HepG2 (cell line): ENCODE results near the gene CARMIL1. TPM values are rescaled to one million over a fixed set of nuclear protein-coding genes. Genes with fewer than 3 reads are reported as not detected.

Source experiments
- ATAC-seq: fragments of 200-7000 bp; cut with Tn5 transposase; 3 replicates; pipeline ENCODE4 v1.9.1; 2020; ENCODE audit warnings: mild to moderate bottlenecking, moderate library complexity
- BruUV-seq: library from RNA; stranded (reverse); fragments of 400-500 nt; replicated peaks from 2 replicates; lab custom pipeline; 2021; lab: Mats Ljungman, UMichigan
- CTCF ChIA-PET: fragments of 300-600 bp; formaldehyde crosslinking; extraction: SDS; loops from one replicate; lab custom pipeline; 2021; ENCODE audit warnings: low total read pairs, inconsistent platforms, low intra/inter-chr PET ratio; lab: Yijun Ruan, JAX
- POLR2A ChIA-PET: fragments of 350-600 bp; sonication (Branson Sonifier 250); formaldehyde crosslinking; loops from one replicate; lab custom pipeline; 2020; ENCODE audit warnings: antibody characterized with exemption, inconsistent platforms; lab: Yijun Ruan, JAX
- DNase-seq: peaks from one replicate; pipeline ENCODE4 v3.0.0-alpha.2; 2015; ENCODE audit warnings: low spot score
- FAIRE-seq: peaks from 3 replicates; lab custom pipeline; 2011; peaks lifted over from hg19 to GRCh38; lab: Jason Lieb, UNC
- H2AFZ ChIP-seq: one replicate; pipeline ENCODE4 v1.6.1; 2011; ENCODE audit warnings: low read length, inconsistent platforms
- H3K27ac ChIP-seq: fragments of 300-600 bp; 3 replicates; pipeline ENCODE4 v1.8.0; 2011; ENCODE audit warnings: mixed run types, mild to moderate bottlenecking, mixed read lengths, low read length, inconsistent platforms; ENCODE audit not compliant: insufficient read depth; ENCODE audit errors: extremely low read length
- H3K27me3 ChIP-seq, 2 experiments: fragments of 200-600 bp in 1 of 2; 2 replicates in 1 of 2; 3 replicates in 1 of 2; pipeline versions ENCODE4 v1.6.0 to v1.8.0; 2011; ENCODE audit warnings: low read length in 2 of 2, mild to moderate bottlenecking in 2 of 2, moderate library complexity in 2 of 2, inconsistent platforms in 1 of 2; ENCODE audit not compliant: insufficient read depth in 2 of 2, control insufficient read depth in 1 of 2
- H3K36me3 ChIP-seq, 2 experiments: fragments of 200-600 bp in 1 of 2; replicated peaks in 1 of 2; 2 replicates in 1 of 2; 3 replicates in 1 of 2; pipeline versions ENCODE4 v1.5.1 to v1.8.0; 2011; ENCODE audit warnings: low read length in 2 of 2, inconsistent platforms in 1 of 2; ENCODE audit not compliant: insufficient read depth in 2 of 2, control insufficient read depth in 1 of 2
- H3K4me1 ChIP-seq: 2 replicates; pipeline ENCODE4 v1.5.1; 2012; ENCODE audit warnings: low read length, inconsistent platforms; ENCODE audit not compliant: insufficient read depth
- H3K4me2 ChIP-seq: 2 replicates; pipeline ENCODE4 v1.6.0; 2011; ENCODE audit warnings: low read depth, low read length, inconsistent platforms
- H3K4me3 ChIP-seq, 3 experiments: fragments of 200-600 bp in 1 of 3; sonication (generic), shearing (Covaris generic) in 1 of 3; replicated peaks in 1 of 3; 2 replicates each; pipeline ENCODE4 v1.5.1; 2011 to 2016; ENCODE audit warnings: low read length in 3 of 3, inconsistent platforms in 2 of 3, low read depth in 2 of 3, mild to moderate bottlenecking in 2 of 3, control low read depth in 1 of 3, mixed read lengths in 1 of 3; ENCODE audit not compliant: insufficient read depth in 1 of 3
- H3K79me2 ChIP-seq: one replicate; pipeline ENCODE4 v1.6.1; 2011; ENCODE audit warnings: low read length, inconsistent platforms; ENCODE audit not compliant: insufficient read depth
- H3K9ac ChIP-seq: 2 replicates; pipeline ENCODE4 v1.6.0; 2011; ENCODE audit warnings: mild to moderate bottlenecking, low read depth, low read length, inconsistent platforms; ENCODE audit not compliant: insufficient read depth
- H3K9me3 ChIP-seq: 2 replicates; pipeline ENCODE4 v1.5.1; 2012; ENCODE audit warnings: mild to moderate bottlenecking, low read length
- H4K20me1 ChIP-seq: 2 replicates; pipeline ENCODE4 v1.6.0; 2011; ENCODE audit warnings: inconsistent platforms, mild to moderate bottlenecking, low read length, moderate library complexity; ENCODE audit not compliant: insufficient read depth
- FOXO1 ChIP-seq: sonication (generic); formaldehyde crosslinking; IDR thresholded peaks from 2 replicates; pipeline ENCODE4 v1.4.0; 2020; ENCODE audit warnings: missing genetic modification reagents
- HNF4A ChIP-seq: sonication (generic); formaldehyde crosslinking; IDR thresholded peaks from 2 replicates; pipeline ENCODE4 v1.4.0; 2020; ENCODE audit warnings: missing genetic modification reagents
- HNF4G ChIP-seq, 2 experiments: sonication (generic) in 1 of 2; formaldehyde crosslinking in 1 of 2; IDR thresholded peaks; 2 replicates each; pipeline versions ENCODE4 v1.4.0 to v1.6.1; 2011 to 2020; ENCODE audit warnings: borderline replicate concordance in 2 of 2, low read depth in 2 of 2, mild to moderate bottlenecking in 2 of 2, low read length in 1 of 2, missing genetic modification reagents in 1 of 2, moderate library complexity in 1 of 2
- KMT2A ChIP-seq: sonication (generic); formaldehyde crosslinking; IDR thresholded peaks from 2 replicates; pipeline ENCODE4 v1.4.0; 2020; ENCODE audit warnings: missing genetic modification reagents
- NAIF1 ChIP-seq: sonication (generic); formaldehyde crosslinking; IDR thresholded peaks from 2 replicates; pipeline ENCODE4 v1.5.0; 2020; ENCODE audit warnings: mild to moderate bottlenecking, missing genetic modification reagents, borderline replicate concordance
- POLR2A ChIP-seq, 2 experiments: IDR thresholded peaks; 2 replicates each; pipeline ENCODE4 v1.6.1; 2011; ENCODE audit warnings: low read depth in 2 of 2, low read length in 2 of 2, mild to moderate bottlenecking in 1 of 2, moderate library complexity in 1 of 2; ENCODE audit not compliant: insufficient read depth in 1 of 2
- ZNF160 ChIP-seq: sonication (generic); formaldehyde crosslinking; IDR thresholded peaks from 2 replicates; pipeline ENCODE4 v1.8.0; 2022; ENCODE audit warnings: mild to moderate bottlenecking, inconsistent platforms, missing genetic modification reagents
- ZNF317 ChIP-seq: sonication (generic); formaldehyde crosslinking; IDR thresholded peaks from 2 replicates; pipeline ENCODE4 v1.5.0; 2020; ENCODE audit warnings: mild to moderate bottlenecking, missing genetic modification reagents
- ZNF746 ChIP-seq: sonication (generic); formaldehyde crosslinking; IDR thresholded peaks from 2 replicates; pipeline ENCODE4 v1.8.0; 2022; ENCODE audit warnings: mild to moderate bottlenecking, missing genetic modification reagents
- ZNF879 ChIP-seq: sonication (generic); formaldehyde crosslinking; IDR thresholded peaks from 2 replicates; pipeline ENCODE4 v1.8.1; 2023; ENCODE audit warnings: missing genetic modification reagents
- WGBS: methylation state at CpG from one replicate; pipeline ENCODE4 v1.1.6; 2017; ENCODE audit warnings: low lambda C conversion rate; 5-methylcytosine and 5-hydroxymethylcytosine counted together
- in situ Hi-C: cut with HindIII; loops from 2 replicates; pipeline ENCODE4 v1.10.0; 2017; ENCODE audit warnings: low pct_unique_long_range_greater_than_20kb; ENCODE audit not compliant: extremely low pct_ligation_motif_present
- intact Hi-C: fragments of 100-400 bp; cut with micrococcal nuclease; formaldehyde crosslinking; loops from one replicate; pipeline ENCODE4 v1.10.0; 2022; ENCODE audit not compliant: unreplicated experiment
- polyA plus RNA-seq, 8 experiments: library from polyadenylated mRNA; depleted of rRNA in 3 of 8; stranded (reverse) in 7 of 8; unstranded in 1 of 8; fragments of >200 nt; fragmentation: Illumina TruSeq in 4 of 8; extraction: Trizol in 4 of 8; gene quantifications; 2 replicates each; pipeline versions ENCODE4 v1.2.1 to v1.2.3, GENCODE V29; 2011 to 2016; ENCODE audit warnings: low read depth in 4 of 8, missing spikeins in 1 of 8, mixed read lengths in 1 of 8; ENCODE audit not compliant: insufficient read depth in 1 of 8
- total RNA-seq, 5 experiments: library from RNA; depleted of rRNA; stranded (reverse); fragments of >200 nt; fragmentation: Illumina TruSeq; extraction: Trizol; gene quantifications; 2 replicates each; pipeline ENCODE4 v1.2.3, GENCODE V29; 2016; ENCODE audit warnings: low read depth in 1 of 5
- TF ChIP-seq, protein P1 (sequence below): sonication (generic); IDR thresholded peaks from 2 replicates; pipeline ENCODE4 v1.6.1; 2016; ENCODE audit warnings: low read depth, borderline replicate concordance
- TF ChIP-seq, protein P2 (sequence below): sonication (generic); formaldehyde crosslinking; IDR thresholded peaks from 2 replicates; pipeline ENCODE4 v1.4.0; 2020; ENCODE audit warnings: missing genetic modification reagents, borderline replicate concordance

The CARMIL1 gene
- total and polyA plus RNA-seq, 2 of the 13 experiments (the other 11 are each of a cell fraction or from before 2014, with no cell fraction given) = 1.8 to 2.6 TPM

DNA sequence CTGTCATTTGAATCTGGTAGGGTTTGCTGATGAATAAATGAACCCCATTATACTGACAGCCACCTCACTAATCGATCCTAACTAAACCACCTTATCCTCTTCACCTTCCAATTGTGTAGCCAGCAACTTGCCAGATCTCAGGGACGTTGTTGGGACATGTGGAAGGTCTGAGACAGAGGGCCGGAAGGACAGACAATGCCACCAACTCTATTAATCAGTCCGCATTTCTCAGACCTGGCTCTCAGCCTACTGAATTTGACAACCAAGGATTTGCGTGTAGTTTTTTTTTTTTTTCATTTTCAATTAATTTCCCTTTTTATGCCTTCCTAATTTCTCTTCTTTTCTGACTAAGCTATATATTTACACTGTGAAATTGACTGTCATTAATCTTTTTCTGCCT, 122.5 kb downstream of the CARMIL1 start:
- Histone ChIP-seq H3K27me3 (no peaks in the 10 kb centered on the region), H3K79me2 (no peaks in the 10 kb centered on the region), H2AFZ (no peak overlapping the region), H4K20me1 (no peaks in the 10 kb centered on the region), H3K36me3 (no peaks in the 10 kb centered on the region), H3K4me2 (no peak overlapping the region), H3K4me3 (no peak overlapping the region), H3K4me1 (no peaks in the 10 kb centered on the region), H3K9me3 (no peaks in the 10 kb centered on the region), H3K27ac (no peak overlapping the region), H3K9ac (no peak overlapping the region)
- 58% methylated on average over 5 of the region's 5 CpGs for WGBS
- no peak for DNase-seq
- POLR2A ChIA-PET = no interaction called here
- TF ChIP-seq ZNF746 (CRISPR knock-in tag) = no peak
- TF ChIP-seq ZNF879 = no peak
- no peak for TF ChIP-seq ZNF317 (CRISPR knock-in tag)
- in situ Hi-C loops = no loop called here
- no peak for ATAC-seq
- BruUV-seq = no TSS peak
- no peak for FAIRE-seq
- intact Hi-C loops = no loop called here
- CTCF ChIA-PET = no interaction called here

DNA sequence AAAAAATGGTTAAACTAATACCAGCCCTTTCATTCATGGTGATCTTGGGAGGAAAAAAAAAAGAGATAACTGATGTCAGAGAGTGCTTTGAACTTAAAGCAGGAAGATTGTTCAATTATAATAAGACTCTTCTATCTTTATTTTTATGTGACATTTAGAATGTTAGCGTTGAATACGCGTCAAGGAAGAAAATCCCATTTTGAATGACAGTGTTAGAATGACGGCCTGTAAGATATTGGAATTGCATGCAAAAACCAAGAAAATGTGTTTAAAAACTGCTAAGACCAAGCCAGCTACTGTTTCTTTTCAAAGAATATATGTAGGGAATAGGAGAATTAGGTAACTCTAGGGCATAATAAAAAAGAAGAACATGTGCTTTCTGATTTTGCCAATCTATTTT, 123.0 kb downstream of the CARMIL1 start:
- H3K4me3 ChIP-seq = no peak overlapping the region
- ChIA-PET CTCF (no interaction called here), POLR2A (no interaction called here)
- no peaks in the 10 kb centered on the region for H3K79me2 ChIP-seq
- intact Hi-C loops = no loop called here
- H3K9ac ChIP-seq = no peak overlapping the region
- in situ Hi-C loops = no loop called here
- H3K4me2 ChIP-seq = no peak overlapping the region
- FAIRE-seq (no peak), ATAC-seq (no peak), DNase-seq (no peak)
- no peak for TF ChIP-seq NAIF1 (CRISPR knock-in tag)
- TF ChIP-seq HNF4G (IDR thresholded peaks at IDR 0.05; ENCODE audit: borderline replicate concordance, low read depth, low read length) = no peak
- TF ChIP-seq HNF4G (CRISPR knock-in tag; IDR thresholded peaks at IDR 0.05; ENCODE audit: borderline replicate concordance, low read depth) = no peak
- TF ChIP-seq, protein P1, sequence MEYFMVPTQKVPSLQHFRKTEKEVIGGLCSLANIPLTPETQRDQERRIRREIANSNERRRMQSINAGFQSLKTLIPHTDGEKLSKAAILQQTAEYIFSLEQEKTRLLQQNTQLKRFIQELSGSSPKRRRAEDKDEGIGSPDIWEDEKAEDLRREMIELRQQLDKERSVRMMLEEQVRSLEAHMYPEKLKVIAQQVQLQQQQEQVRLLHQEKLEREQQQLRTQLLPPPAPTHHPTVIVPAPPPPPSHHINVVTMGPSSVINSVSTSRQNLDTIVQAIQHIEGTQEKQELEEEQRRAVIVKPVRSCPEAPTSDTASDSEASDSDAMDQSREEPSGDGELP = no peak
- no peak for TF ChIP-seq KMT2A (CRISPR knock-in tag)
- TF ChIP-seq, protein P2, sequence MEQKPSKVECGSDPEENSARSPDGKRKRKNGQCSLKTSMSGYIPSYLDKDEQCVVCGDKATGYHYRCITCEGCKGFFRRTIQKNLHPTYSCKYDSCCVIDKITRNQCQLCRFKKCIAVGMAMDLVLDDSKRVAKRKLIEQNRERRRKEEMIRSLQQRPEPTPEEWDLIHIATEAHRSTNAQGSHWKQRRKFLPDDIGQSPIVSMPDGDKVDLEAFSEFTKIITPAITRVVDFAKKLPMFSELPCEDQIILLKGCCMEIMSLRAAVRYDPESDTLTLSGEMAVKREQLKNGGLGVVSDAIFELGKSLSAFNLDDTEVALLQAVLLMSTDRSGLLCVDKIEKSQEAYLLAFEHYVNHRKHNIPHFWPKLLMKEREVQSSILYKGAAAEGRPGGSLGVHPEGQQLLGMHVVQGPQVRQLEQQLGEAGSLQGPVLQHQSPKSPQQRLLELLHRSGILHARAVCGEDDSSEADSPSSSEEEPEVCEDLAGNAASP (CRISPR knock-in tag) = no peak
- TF ChIP-seq FOXO1 = no peak
- TF ChIP-seq POLR2A (IDR thresholded peaks at IDR 0.05; ENCODE audit: insufficient read depth in 1 of 2, low read depth in 2 of 2, low read length in 2 of 2) = no peak
- TF ChIP-seq HNF4A = no peak
- no peak for TF ChIP-seq ZNF160 (CRISPR knock-in tag)
- BruUV-seq = no TSS peak
- no peaks in the 10 kb centered on the region for H3K4me1 ChIP-seq
- H3K36me3 ChIP-seq = no peaks in the 10 kb centered on the region
- H2AFZ ChIP-seq = no peak overlapping the region
- H4K20me1 ChIP-seq = no peaks in the 10 kb centered on the region
- no peaks in the 10 kb centered on the region for H3K9me3 ChIP-seq
- WGBS = 69% methylated on average over 4 of the region's 4 CpGs
- no peaks in the 10 kb centered on the region for H3K27me3 ChIP-seq
- H3K27ac ChIP-seq = no peak overlapping the region
